T-helper 1 cell treated with Interleukin-12 subunit alpha and Interleukin-12 subunit beta and Interleukin-4 antibody, amounts not matched to agents 30 μg/mL and 1 μg/mL, for 36 hours (primary cell): Measurements from ENCODE around the gene THEMIS.
A peak's percentile ranks its signal among the peaks of the same experiment; 100 is the strongest.
"Not testable (repeated sequence)": the region's sequence is repeated elsewhere in the genome, so short reads cannot be mapped to it uniquely, and the experiment has no call there.

Experiments
- H3K27ac Mint-ChIP-seq: one replicate; pipeline ENCODE4 v1.8.0; 2021; ENCODE audit warnings: mild to moderate bottlenecking, mixed read lengths
- H3K27me3 Mint-ChIP-seq: one replicate; pipeline ENCODE4 v1.8.0; 2021; ENCODE audit warnings: low read depth, mixed read lengths
- H3K36me3 Mint-ChIP-seq: one replicate; pipeline ENCODE4 v1.8.0; 2021; ENCODE audit warnings: low read depth, mixed read lengths
- H3K4me1 Mint-ChIP-seq: one replicate; pipeline ENCODE4 v1.8.0; 2021; ENCODE audit warnings: low read depth, mixed read lengths
- H3K4me3 Mint-ChIP-seq: one replicate; pipeline ENCODE4 v1.8.0; 2021; ENCODE audit warnings: mild to moderate bottlenecking, moderate library complexity, mixed read lengths
- H3K9me3 Mint-ChIP-seq: one replicate; pipeline ENCODE4 v1.8.0; 2021; ENCODE audit warnings: mixed read lengths

THEMIS gene

DNA sequence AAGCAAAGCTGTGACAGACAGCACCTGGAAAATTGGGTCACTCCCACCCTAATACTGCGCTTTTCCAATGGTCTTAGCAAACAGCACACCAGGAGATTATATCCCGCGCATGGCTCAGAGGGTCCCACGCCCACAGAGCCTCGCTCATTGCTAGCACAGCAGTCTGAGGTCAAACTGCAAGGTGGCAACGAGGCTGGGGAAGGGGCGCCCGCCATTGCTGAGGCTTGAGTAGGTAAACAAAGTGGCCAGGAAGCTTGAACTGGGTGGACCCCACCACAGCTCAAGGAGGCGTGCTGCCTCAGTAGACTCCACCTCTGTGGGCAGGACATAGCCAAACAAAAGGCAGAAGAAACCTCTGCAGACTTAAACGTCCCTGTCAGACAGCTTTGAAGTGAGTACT, 25.6 kb upstream of the THEMIS start:
- peaks cover 33% of the 10 kb centered on the region for H3K4me1 Mint-ChIP-seq

DNA sequence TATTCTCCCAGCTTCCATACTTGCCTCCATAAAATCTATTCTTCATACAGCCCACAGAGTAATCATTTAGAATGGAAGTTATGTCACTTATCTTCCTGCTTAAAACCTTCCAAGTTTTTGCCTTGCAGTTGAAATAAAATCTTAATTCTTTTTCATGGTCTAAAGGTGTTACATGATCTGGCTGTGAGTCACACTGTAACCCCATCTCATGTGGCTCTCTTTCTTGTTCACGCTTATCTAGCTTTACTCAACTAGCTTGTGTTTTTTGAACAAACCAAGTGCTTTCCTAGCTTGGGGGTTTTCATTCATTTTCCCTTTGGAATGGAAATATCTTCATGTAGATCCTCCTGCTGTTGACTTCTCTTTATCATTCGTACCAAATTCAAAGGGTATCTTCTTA, 23.6 kb upstream of the THEMIS start:
- Mint-ChIP-seq H3K4me3 (no peak overlapping the region), H3K27ac (no peak overlapping the region), H3K36me3 (peaks cover 40% of the 10 kb centered on the region), H3K4me1 (peaks cover 40% of the 10 kb centered on the region), H3K9me3 (peaks cover 52% of the 10 kb centered on the region), H3K27me3 (no peaks in the 10 kb centered on the region)

More for the DNA sequence above, 25.6 kb upstream of the THEMIS start:
- not testable (repeated sequence) for H3K27ac Mint-ChIP-seq, H3K4me3 Mint-ChIP-seq, H3K27me3 Mint-ChIP-seq
- peaks cover 62% of the 10 kb centered on the region for H3K9me3 Mint-ChIP-seq
- peaks cover 43% of the 10 kb centered on the region for H3K36me3 Mint-ChIP-seq

DNA sequence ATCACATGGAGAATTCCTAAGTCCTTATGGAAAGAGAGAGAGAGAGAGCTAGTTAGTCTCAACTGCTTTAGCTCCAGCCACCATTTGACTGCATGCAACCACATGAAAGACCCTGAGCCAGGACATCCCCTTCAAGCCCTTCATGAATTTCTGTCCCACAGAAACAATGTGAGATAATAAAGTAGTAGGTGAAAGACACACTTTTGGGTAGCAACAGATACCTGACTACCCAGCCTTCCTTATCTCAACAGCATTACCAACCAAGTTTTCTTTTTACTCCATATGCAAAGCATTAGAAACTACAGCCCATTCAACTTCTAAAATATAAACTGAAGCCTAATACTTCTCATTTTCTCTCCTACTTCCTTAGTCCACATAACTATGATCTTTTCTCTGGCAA, 23.2 kb upstream of the THEMIS start:
- peaks cover 37% of the 10 kb centered on the region for H3K36me3 Mint-ChIP-seq
- no peak overlapping the region for H3K27ac Mint-ChIP-seq
- peaks cover 43% of the 10 kb centered on the region for H3K4me1 Mint-ChIP-seq
- no peaks in the 10 kb centered on the region for H3K27me3 Mint-ChIP-seq
- H3K4me3 Mint-ChIP-seq = no peak overlapping the region
- H3K9me3 Mint-ChIP-seq = peaks cover 47% of the 10 kb centered on the region

DNA sequence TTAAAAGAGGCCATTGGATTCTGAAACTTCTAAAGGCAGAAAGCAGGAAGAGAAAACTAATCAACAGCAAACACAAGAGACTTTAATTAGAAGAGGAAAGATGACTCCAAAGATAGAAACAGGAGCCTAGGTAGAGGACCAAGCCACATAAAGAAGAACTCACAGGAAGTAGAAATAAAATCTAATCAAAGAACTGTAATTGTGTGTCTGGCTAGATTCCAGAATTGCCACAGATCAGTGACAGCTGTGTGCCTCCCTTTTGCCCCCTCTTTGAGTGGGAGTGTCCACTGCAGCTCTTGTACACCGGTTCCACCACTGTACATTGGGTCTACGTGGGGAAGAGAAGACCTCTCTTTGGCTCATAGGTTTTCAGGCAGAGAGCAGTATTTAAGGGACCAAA, 22.3 kb upstream of the THEMIS start:
- Mint-ChIP-seq H3K9me3 (peaks cover 38% of the 10 kb centered on the region), H3K27me3 (no peaks in the 10 kb centered on the region), H3K4me1 (peaks cover 52% of the 10 kb centered on the region), H3K36me3 (peaks cover 30% of the 10 kb centered on the region), H3K27ac (peak overlapping the region; percentile 32), H3K4me3 (no peak overlapping the region)

DNA sequence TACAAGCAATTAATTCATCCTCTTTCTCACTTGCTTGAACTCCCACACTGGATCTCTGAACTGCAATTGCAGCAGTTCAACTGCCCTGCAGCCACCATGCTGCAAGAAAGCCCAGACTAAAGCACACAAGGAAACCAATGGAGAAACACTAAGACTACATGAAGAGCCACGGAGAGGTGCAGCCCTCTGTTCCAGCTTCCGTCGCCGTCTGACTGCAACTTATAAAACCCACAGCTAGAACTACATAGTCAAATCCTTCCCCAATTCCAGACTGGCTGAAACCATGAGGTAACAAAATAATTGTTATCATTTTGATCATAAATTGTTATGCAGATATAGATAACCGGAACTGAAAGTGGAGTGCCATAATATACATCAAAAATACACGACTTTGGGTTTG, 21.1 kb upstream of the THEMIS start:
- Mint-ChIP-seq H3K4me3 (peak overlapping the region; percentile 11), H3K4me1 (peaks cover 62% of the 10 kb centered on the region), H3K36me3 (peaks cover 22% of the 10 kb centered on the region), H3K27ac (no peak overlapping the region), H3K27me3 (no peaks in the 10 kb centered on the region), H3K9me3 (peaks cover 28% of the 10 kb centered on the region)

DNA sequence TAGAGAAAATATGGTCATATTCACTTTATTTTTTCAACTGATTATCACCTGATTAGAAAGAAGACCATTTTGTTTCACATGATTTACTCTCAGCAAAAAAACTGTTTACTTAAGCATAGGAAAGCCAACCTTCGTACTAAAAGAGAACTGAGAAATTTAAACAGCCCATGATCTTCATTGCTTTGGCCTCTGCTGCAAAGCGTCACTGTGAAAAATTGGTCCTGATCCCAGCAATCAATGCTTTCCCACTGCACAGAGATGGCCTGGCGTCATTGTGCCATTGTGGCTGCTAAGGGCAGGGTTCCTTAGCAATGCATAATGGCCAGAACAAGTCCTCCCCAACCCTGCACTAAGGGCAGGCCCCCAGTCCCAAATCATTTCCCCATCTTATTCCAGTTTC, 19.9 kb upstream of the THEMIS start:
- Mint-ChIP-seq H3K9me3 (peaks cover 25% of the 10 kb centered on the region), H3K27ac (no peak overlapping the region), H3K4me3 (no peak overlapping the region), H3K36me3 (peaks cover 19% of the 10 kb centered on the region), H3K27me3 (no peaks in the 10 kb centered on the region), H3K4me1 (peaks cover 65% of the 10 kb centered on the region)

DNA sequence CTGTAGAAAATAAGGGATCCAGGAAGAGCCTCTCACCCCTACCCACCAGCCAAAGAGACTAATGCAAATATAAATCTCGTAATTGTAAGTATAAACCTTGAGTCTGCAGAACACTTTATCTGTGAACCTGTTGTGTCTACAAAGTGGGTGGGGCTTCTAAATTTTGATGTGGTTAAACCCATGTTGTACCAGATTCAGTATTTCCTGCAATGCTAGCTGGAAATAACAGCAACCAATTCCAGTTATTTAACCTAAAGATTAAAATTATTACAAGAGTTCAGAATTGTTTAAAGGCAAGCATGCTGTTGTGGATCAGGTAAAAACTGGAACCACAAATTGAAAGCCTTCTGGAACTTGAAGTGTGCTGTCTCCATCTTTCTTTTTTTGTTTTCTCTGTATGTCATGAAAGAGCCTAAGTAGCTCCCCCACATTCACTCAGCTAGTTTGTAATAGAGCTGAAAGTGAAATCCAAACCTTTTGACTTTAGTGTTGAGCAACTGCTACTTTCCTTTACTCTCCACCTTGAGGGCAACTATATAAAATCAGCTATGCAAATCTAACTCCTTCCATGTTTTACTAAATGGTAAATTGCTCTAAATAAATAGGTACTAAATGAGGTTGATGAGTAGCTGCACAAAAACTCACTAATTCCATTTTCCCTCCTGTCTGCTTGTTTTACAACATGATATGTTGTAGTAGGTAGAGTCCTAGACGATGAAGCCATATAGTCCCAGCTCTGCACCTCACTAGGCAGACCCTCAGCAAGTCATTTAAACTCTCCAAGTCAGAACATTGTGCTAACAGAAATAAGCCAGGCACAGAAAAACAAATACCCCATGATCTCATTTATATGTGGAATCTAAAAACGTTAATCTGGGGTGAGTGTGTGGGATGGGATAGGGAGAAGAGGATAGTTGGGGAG, 17.9 kb upstream of the THEMIS start:
- Mint-ChIP-seq H3K4me3 (peak overlapping the region; percentile 66), H3K36me3 (peaks cover 10% of the 10 kb centered on the region), H3K27me3 (no peaks in the 10 kb centered on the region), H3K27ac (peak overlapping the region; percentile 69), H3K9me3 (peaks cover 14% of the 10 kb centered on the region), H3K4me1 (peaks cover 52% of the 10 kb centered on the region)

DNA sequence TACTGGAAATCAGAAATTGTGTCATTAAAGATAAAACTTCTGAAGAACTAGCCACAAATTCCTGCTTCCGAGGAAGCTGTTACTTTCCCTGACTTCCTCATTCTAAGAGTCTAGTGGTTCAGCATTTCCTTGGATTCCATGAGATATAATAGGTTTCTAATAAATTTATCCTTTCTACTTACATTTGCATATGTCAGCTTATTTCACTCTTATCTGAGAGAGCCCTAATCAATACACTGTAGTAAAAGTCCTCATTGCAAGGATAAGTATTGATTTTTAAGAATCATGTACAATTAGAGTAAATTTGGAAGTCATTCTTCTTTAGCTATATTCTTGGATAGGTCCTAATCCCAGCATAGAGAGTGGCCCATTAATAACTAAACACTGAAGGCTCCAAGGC, 16.9 kb upstream of the THEMIS start:
- Mint-ChIP-seq H3K4me3 (peak overlapping the region; percentile 66), H3K9me3 (peaks cover 14% of the 10 kb centered on the region), H3K27me3 (no peaks in the 10 kb centered on the region), H3K36me3 (peaks cover 13% of the 10 kb centered on the region), H3K27ac (peak overlapping the region; percentile 69), H3K4me1 (peaks cover 47% of the 10 kb centered on the region)

DNA sequence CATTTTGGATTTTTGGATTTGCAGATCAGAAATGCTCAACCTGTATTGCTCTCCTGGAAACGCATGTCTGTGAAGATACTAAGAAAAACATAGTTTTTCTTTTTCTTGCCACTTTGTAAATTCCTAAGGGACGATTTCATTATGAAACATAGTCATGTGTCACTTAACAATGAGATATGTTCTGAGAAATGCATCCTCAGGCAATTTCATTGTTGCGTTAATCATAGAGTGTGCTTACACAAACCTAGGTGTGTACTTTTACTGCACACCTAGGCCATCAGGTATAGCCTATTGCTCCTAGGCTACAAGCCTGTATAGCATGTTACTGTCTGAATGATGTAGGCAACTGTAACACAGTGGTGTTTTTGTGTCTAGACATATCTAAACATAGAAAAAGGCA, 13.4 kb upstream of the THEMIS start:
- Mint-ChIP-seq H3K9me3 (peaks cover 35% of the 10 kb centered on the region), H3K27me3 (no peaks in the 10 kb centered on the region), H3K4me1 (peaks cover 28% of the 10 kb centered on the region), H3K27ac (no peak overlapping the region), H3K4me3 (no peak overlapping the region), H3K36me3 (peaks cover 35% of the 10 kb centered on the region)

DNA sequence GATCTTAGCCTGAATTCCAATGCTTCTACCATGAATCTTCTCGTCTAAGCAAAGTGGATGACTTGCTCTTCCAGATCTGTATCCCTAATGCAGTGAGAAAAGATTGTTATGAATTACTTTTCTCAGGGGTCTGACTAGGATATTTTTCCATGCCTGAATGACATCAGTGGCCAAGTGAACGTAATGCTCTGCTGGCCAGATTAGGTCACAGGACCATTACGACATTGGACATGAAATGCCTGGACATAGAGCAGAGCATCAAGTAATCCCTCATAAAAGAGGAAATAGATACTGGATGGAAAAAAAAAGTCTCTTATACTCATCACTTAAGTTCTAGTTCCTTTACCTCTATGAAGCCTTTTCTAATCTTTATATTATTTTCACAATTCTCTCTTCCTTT, 12.1 kb upstream of the THEMIS start:
- peaks cover 40% of the 10 kb centered on the region for H3K36me3 Mint-ChIP-seq
- peaks cover 45% of the 10 kb centered on the region for H3K9me3 Mint-ChIP-seq
- no peak overlapping the region for H3K4me3 Mint-ChIP-seq
- H3K4me1 Mint-ChIP-seq = peaks cover 22% of the 10 kb centered on the region
- no peaks in the 10 kb centered on the region for H3K27me3 Mint-ChIP-seq
- no peak overlapping the region for H3K27ac Mint-ChIP-seq

DNA sequence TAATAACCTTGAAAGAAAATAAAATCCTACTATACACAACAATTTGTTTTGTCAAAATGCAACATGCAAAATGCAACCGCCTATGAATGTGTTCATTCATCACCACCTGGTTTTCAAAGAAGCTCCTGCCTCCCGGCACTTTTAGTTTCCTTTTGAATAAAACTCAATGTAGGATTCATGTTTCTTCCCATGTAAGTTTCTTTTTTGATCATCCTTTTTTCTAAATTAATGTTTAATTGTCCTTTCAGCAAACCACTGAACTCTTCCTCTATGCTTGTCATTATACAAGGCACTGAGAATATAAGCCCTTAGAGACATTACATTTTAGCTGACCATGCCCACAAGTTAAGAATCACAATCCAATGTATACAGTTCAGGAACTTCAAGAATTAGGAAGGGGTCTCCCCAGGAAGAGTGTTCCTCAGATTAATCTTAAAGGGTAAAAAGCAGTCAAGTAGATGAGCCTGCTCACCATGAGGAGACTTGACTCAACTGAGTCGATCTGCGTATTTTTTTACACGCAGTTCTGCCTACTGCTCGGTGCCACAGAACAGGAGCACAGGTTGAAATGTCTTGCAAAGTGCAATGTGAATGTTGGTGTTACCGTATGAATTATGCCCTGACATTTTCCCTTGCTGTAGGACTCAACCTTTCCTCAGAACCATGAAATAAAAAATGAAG, 7.2 kb upstream of the THEMIS start:
- Mint-ChIP-seq H3K36me3 (peaks cover 49% of the 10 kb centered on the region), H3K9me3 (peaks cover 54% of the 10 kb centered on the region), H3K27me3 (no peaks in the 10 kb centered on the region), H3K4me3 (peak overlapping the region; percentile 78), H3K27ac (peak overlapping the region; percentile 87), H3K4me1 (peaks cover 39% of the 10 kb centered on the region)

DNA sequence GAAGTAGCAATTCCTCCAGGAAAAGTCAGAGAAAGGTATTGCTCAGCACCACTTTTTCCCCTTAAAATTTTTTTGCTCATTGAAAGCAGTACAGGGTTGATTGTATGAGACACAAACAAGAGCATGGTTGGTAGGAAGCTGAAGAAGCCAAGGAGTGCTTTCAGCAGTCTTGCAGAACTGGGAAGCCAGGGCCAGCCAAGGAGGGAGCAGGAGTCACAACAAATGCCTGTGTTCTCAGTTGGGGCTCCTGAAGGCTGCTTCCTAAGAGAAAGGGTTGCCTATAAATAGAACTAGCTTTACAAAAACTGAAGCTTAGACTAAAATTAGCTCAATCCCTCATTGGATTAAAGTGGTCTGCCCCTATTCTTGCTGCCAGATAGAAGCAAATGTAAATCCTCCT, 3.3 kb upstream of the THEMIS start:
- no peak overlapping the region for H3K4me3 Mint-ChIP-seq
- H3K4me1 Mint-ChIP-seq = peaks cover 54% of the 10 kb centered on the region
- H3K27me3 Mint-ChIP-seq = no peaks in the 10 kb centered on the region
- peaks cover 28% of the 10 kb centered on the region for H3K36me3 Mint-ChIP-seq
- H3K9me3 Mint-ChIP-seq = peaks cover 28% of the 10 kb centered on the region
- H3K27ac Mint-ChIP-seq = no peak overlapping the region

DNA sequence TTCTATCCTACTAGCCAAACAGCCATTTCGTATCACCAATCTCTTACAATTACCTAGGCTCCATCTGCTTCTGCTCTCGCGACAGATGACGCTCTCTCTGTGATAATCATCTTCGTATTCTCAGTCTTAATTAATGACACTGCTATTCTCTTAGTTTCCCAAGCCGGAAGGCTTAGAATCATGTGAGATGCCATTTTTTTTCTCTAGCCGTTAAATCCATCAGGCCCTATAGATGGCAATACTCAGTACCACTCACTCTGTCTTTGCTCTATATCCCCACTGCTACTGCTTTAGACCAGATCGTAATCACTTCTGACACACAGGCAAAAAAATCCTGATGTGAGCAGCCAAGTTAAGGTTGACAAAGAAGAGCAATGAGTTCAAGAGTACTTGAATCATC, 2.1 kb upstream of the THEMIS start:
- Mint-ChIP-seq H3K4me3 (no peak overlapping the region), H3K27me3 (no peaks in the 10 kb centered on the region), H3K4me1 (peaks cover 51% of the 10 kb centered on the region), H3K36me3 (peaks cover 31% of the 10 kb centered on the region), H3K9me3 (peaks cover 24% of the 10 kb centered on the region), H3K27ac (peak overlapping the region; percentile 4)

DNA sequence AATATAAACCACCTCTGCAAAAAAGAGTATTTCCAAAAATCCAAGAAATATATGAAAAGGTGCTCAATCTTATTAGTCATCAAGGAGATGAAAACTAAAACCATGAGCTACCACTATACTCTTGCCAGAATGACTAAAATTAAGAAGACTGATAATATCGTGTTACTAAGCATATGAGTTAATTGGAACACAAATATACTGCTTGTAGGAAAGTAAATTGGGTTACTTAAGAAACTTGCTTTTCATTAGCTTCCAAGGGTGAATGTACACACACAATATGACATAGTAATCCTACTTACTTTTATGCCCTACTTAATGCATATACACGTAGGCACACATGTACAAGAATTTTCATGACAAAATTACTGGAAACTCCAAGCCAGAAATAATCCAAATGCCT, 3.4 kb downstream of the THEMIS start:
- peak overlapping the region; percentile 82 for H3K27ac Mint-ChIP-seq
- H3K27me3 Mint-ChIP-seq = no peaks in the 10 kb centered on the region
- H3K4me1 Mint-ChIP-seq = peaks cover 35% of the 10 kb centered on the region
- peaks cover 5% of the 10 kb centered on the region for H3K9me3 Mint-ChIP-seq
- H3K4me3 Mint-ChIP-seq = peak overlapping the region; percentile 92
- peaks cover 21% of the 10 kb centered on the region for H3K36me3 Mint-ChIP-seq

DNA sequence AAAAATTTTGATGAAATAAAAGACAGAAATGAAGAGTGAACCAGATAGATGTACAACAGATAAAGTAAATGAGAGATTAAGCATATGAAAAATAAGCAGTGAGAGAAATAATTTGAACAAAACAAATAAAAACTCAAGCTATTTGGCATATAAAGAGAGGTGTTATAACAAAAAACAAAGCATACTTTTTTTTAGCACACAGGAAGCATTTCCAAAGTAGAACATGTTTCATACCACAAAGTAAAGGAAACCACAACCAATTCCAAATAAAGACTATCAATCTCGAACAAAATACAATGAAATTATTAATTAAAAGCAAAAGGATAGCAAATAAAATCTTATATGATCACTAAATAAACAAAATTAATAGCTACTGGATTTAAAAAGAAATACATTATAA, 6.8 kb downstream of the THEMIS start:
- Mint-ChIP-seq H3K4me1 (peaks cover 40% of the 10 kb centered on the region), H3K4me3 (peak overlapping the region; percentile 73), H3K9me3 (peaks cover 5% of the 10 kb centered on the region), H3K36me3 (peaks cover 40% of the 10 kb centered on the region), H3K27me3 (no peaks in the 10 kb centered on the region), H3K27ac (peak overlapping the region; percentile 51)
